HL-60 (cell line): ENCODE data around the gene GMNN.
"Not testable (repeated sequence)": the region's sequence is repeated elsewhere in the genome, so short reads cannot be mapped to it uniquely, and the experiment has no call there.

ENCODE experiments used
- DNase-seq, 2 experiments: peaks; one replicate each; pipeline ENCODE4 v3.0.0-alpha.2; 2010 to 2020; ENCODE audit warnings: low read depth in 1 of 2, low spot score in 1 of 2
- H3K27ac ChIP-seq: fragments of 250-450 bp; sonication (Bioruptor Pico); replicated peaks from 2 replicates; pipeline ENCODE4 v1.5.1; 2020; ENCODE audit warnings: mild to moderate bottlenecking, moderate library complexity
- H3K27me3 ChIP-seq: fragments of 250-450 bp; sonication (Bioruptor Pico); 2 replicates; pipeline ENCODE4 v1.5.1; 2021; ENCODE audit warnings: mild to moderate bottlenecking, moderate library complexity; ENCODE audit not compliant: insufficient read depth, poor library complexity, severe bottlenecking
- H3K4me3 ChIP-seq: replicated peaks from 2 replicates; pipeline ENCODE4 v1.5.1; 2011; ENCODE audit warnings: mild to moderate bottlenecking, control low read depth, low read length; ENCODE audit not compliant: insufficient read depth
- CTCF ChIP-seq: IDR thresholded peaks from one replicate; pipeline ENCODE4 v1.5.1; 2011; ENCODE audit warnings: low read length, control low read depth, inconsistent platforms; ENCODE audit not compliant: insufficient read depth
- GABPA ChIP-seq: IDR thresholded peaks from 2 replicates; pipeline ENCODE4 v1.6.1; 2012; ENCODE audit warnings: low read depth
- POLR2AphosphoS5 ChIP-seq: IDR thresholded peaks from 2 replicates; pipeline ENCODE4 v1.6.1; 2012; ENCODE audit warnings: low read depth
- REST ChIP-seq: IDR thresholded peaks from 2 replicates; pipeline ENCODE4 v1.6.1; 2012; ENCODE audit warnings: low read depth; ENCODE audit not compliant: insufficient replicate concordance
- SPI1 ChIP-seq: IDR thresholded peaks from 2 replicates; pipeline ENCODE4 v1.6.1; 2012; ENCODE audit warnings: low read depth, mild to moderate bottlenecking, borderline replicate concordance

The GMNN gene

DNA sequence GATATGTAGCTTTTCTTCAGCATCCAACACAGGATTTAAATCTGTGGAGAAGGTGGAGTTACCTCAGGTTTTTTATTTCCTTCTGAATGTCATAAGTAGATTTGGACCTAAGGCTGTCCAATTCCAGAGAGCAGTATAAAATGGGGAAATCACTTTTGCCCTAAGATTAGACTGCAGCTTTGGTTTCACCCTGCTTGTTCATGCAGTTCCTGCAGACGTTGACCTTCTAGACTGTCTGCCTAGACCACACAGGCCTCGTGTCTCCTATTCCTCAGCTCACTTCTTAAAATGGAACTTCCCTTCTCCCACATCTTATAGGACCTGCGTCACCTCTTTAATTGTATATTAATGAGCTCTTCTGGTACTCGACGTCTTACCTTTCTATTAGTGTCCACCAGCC lies 29.8 kb upstream of the GMNN start:
- TF ChIP-seq POLR2AphosphoS5 (no peak), SPI1 (no peak), GABPA (no peak), REST (no peak), CTCF (no peak)
- H3K27ac ChIP-seq: no peak overlapping the region
- DNase-seq: peak in 1 of 2 experiments; percentile 26
- H3K4me3 ChIP-seq: no peak overlapping the region
- H3K27me3 ChIP-seq: no peaks in the 10 kb centered on the region

DNA sequence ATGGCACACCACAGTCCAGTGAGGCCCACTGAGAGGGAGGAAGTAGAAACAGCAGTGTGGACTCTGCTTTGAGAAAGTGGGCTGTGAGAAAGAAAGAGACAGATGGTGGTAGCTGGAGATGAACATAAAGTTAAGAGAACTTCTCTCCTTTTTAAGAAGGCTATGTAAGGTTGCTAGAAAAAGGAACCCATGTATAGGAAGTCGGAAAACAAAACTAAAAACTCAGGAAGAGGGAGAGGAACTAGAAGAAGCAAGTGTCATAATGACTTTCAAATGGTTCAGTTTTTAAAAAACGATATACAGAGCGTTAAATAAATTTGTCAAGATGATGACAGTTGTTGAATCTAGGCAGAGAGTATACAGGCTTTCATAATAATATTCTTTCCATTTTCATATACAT lies 25.4 kb upstream of the GMNN start:
- Histone ChIP-seq H3K27me3 (no peaks in the 10 kb centered on the region), H3K27ac (peak overlapping the region; percentile 45), H3K4me3 (no peak overlapping the region)
- TF ChIP-seq REST (no peak), GABPA (no peak), SPI1 (peak; percentile 65; the same call in 1 of the 2 replicates)
- no peak for DNase-seq

- not testable (repeated sequence) for H3K27ac ChIP-seq, H3K27me3 ChIP-seq, H3K4me3 ChIP-seq, DNase-seq
These were observed 23.9 kb upstream of the GMNN start for GRCh38 chr6:24750878-24751277.

DNA sequence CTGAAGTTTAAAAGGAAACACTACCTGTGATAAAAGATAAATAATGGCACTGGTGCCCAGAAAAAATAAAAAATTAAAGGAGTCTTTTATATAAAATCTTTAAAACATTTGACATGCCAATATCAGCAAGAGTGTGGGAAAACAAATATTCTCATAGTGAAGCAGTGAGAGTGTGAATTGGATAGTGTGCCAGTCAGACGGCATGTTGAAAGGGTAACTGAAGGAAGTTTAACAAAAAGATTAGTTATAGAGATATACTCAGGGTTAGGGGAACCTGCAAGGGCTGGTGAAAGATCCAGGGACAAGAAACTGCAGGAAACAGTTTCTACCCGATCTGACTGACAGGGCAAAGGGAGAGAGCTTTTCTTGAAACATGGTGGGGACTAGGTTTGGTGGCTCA lies 22.2 kb upstream of the GMNN start:
- TF ChIP-seq POLR2AphosphoS5 (no peak), GABPA (no peak)
- Histone ChIP-seq H3K27me3 (no peaks in the 10 kb centered on the region), H3K27ac (no peak overlapping the region), H3K4me3 (no peak overlapping the region)
- no peak for DNase-seq

DNA sequence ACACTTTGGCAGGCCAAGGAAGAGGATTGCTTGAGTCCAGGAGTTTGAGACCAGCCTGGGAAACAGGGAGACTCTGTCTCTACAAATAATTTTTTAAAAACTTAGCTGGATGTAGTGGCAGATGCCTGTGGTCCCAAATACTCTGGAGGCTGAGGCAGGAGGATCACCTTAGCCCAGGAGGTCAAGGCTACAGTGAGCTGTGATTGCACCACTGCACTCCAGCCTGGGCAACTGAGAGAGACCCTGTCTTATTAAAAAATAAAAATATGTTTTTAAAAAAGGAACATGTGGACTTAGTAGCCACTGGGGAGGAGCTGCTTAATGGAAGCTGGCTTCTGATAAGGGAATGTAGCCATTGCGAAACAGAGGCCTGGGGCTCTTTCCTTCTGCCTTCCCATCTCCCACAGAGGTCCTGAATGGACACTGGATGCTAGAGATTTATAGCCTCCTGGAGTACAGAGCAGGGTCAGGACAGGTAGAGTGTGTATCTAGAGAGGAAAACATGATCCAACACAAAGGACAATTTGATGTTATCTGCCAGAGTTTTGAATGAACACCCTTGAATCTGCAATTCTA lies 21.7 kb upstream of the GMNN start:
- no peak overlapping the region for H3K4me3 ChIP-seq
- H3K27me3 ChIP-seq: no peaks in the 10 kb centered on the region
- TF ChIP-seq POLR2AphosphoS5 (no peak), CTCF (no peak), REST (no peak), GABPA (no peak), SPI1 (no peak)
- no peak for DNase-seq
- no peak overlapping the region for H3K27ac ChIP-seq
